A673 (cell line): Measurements from ENCODE around the gene PLA2G2E. TPM values are rescaled to one million over a fixed set of nuclear protein-coding genes. Genes with fewer than 3 reads are reported as not detected.

Experiments used
- BruUV-seq: library from RNA; stranded (reverse); fragments of 400-500 nt; replicated peaks from 2 replicates; lab custom pipeline; 2021; lab: Mats Ljungman, UMichigan
- CTCF ChIA-PET: fragments of 300-600 bp; sonication (Branson Sonifier 250); formaldehyde crosslinking; loops from one replicate; lab custom pipeline; 2022; ENCODE audit warnings: antibody characterized with exemption; lab: Charles Lee
- POLR2A ChIA-PET: fragments of 300-600 bp; sonication (Branson Sonifier 250); formaldehyde crosslinking; loops from one replicate; lab custom pipeline; 2022; ENCODE audit warnings: antibody characterized with exemption; ENCODE audit not compliant: low non-redundant PET; lab: Charles Lee
- DNase-seq: peaks from one replicate; pipeline ENCODE4 v3.0.0-alpha.2; 2015; ENCODE audit warnings: low spot score
- H3K27ac ChIP-seq: fragments of 200-600 bp; sonication (generic); 2 replicates; pipeline ENCODE4 v1.5.1; 2016; ENCODE audit warnings: mixed run types, low read depth, mild to moderate bottlenecking, mixed read lengths, antibody characterized with exemption, low read length; ENCODE audit not compliant: poor library complexity, severe bottlenecking
- H3K27me3 ChIP-seq: fragments of 200-600 bp; sonication (generic); replicated peaks from 2 replicates; pipeline ENCODE4 v1.6.1; 2017; ENCODE audit warnings: mixed run types, low read depth, mild to moderate bottlenecking, mixed read lengths, antibody characterized with exemption, low read length; ENCODE audit not compliant: insufficient read depth, poor library complexity
- H3K36me3 ChIP-seq: fragments of 200-600 bp; sonication (generic); 2 replicates; pipeline ENCODE4 v1.6.1; 2016; ENCODE audit warnings: mixed run types, mild to moderate bottlenecking, mixed read lengths, antibody characterized with exemption, low read length; ENCODE audit not compliant: insufficient read depth, poor library complexity, severe bottlenecking
- H3K4me1 ChIP-seq: fragments of 200-600 bp; sonication (generic); 2 replicates; pipeline ENCODE4 v1.6.1; 2017; ENCODE audit warnings: mixed run types, mild to moderate bottlenecking, mixed read lengths, antibody characterized with exemption, low read length; ENCODE audit not compliant: insufficient read depth, poor library complexity, severe bottlenecking
- H3K4me3 ChIP-seq: fragments of 200-600 bp; sonication (generic); 2 replicates; pipeline ENCODE4 v1.5.1; 2016; ENCODE audit warnings: low read depth, mixed run types, mild to moderate bottlenecking, mixed read lengths, low read length; ENCODE audit not compliant: poor library complexity, severe bottlenecking
- H3K9me3 ChIP-seq: fragments of 200-600 bp; sonication (generic); 2 replicates; pipeline ENCODE4 v1.6.1; 2016; ENCODE audit warnings: mixed run types, low read depth, mild to moderate bottlenecking, mixed read lengths, antibody characterized with exemption, low read length; ENCODE audit not compliant: poor library complexity, severe bottlenecking
- CTCF ChIP-seq: fragments of 300-800, 200-600 bp; sonication (generic); conservative IDR thresholded peaks from 2 replicates; pipeline ENCODE4 v1.5.1; 2017; ENCODE audit warnings: low read depth, mild to moderate bottlenecking, antibody characterized with exemption, low read length, moderate library complexity, mixed read lengths
- EZH2 ChIP-seq: fragments of 200-600 bp; sonication (generic); IDR thresholded peaks from 2 replicates; pipeline ENCODE4 v1.6.1; 2017; ENCODE audit warnings: borderline replicate concordance, low read depth, mild to moderate bottlenecking, mixed read lengths, antibody characterized with exemption, low read length; ENCODE audit not compliant: poor library complexity, severe bottlenecking
- intact Hi-C: fragments of 100-400 bp; cut with micrococcal nuclease; formaldehyde crosslinking; loops from one replicate; pipeline ENCODE4 v1.10.0; 2022; ENCODE audit not compliant: unreplicated experiment
- total RNA-seq: library from RNA; stranded (reverse); gene quantifications from 2 replicates; pipeline ENCODE4 v1.2.3, GENCODE V29; 2021

The PLA2G2E gene
- total RNA-seq, 1 experiment from 2014 or later, result not detected

GRCh38 chr1:19946331-19946751 is 22.9 kb upstream of the PLA2G2E start:
- Histone ChIP-seq H3K4me3 (no peak overlapping the region), H3K4me1 (no peaks in the 10 kb centered on the region), H3K9me3 (no peaks in the 10 kb centered on the region), H3K27ac (no peak overlapping the region), H3K36me3 (no peaks in the 10 kb centered on the region), H3K27me3 (peaks cover 18% of the 10 kb centered on the region)
- no TSS peak for BruUV-seq
- no peak for DNase-seq
- POLR2A ChIA-PET, result no interaction called here
- TF ChIP-seq CTCF (no peak), EZH2 (no peak)
- CTCF ChIA-PET, result no interaction called here
- intact Hi-C loops, result no loop called here

DNA sequence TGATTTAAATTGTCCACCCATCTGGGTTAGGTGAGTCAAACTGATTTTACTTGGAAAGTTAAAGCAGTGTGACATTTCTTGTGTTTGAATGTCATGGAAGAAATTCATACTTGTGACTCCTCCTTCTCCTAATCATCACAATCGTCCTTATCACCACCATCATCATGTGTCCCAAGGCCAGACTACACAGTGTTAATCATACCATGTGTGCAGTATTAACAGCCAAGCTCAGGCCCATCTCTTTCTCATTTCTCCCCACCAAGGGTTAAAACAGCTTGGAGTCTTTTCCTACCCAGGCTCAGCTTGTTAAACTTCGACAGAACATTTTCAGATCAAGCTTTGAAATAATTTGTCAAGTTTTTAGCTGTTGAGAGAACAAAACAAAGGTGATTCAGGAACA is 22.5 kb upstream of the PLA2G2E start:
- POLR2A ChIA-PET, result no interaction called here
- intact Hi-C loops, result no loop called here
- H3K27me3 ChIP-seq, result peaks cover 18% of the 10 kb centered on the region
- no peak for DNase-seq
- CTCF ChIA-PET, result no interaction called here
- no peaks in the 10 kb centered on the region for H3K9me3 ChIP-seq
- no peaks in the 10 kb centered on the region for H3K36me3 ChIP-seq
- H3K4me3 ChIP-seq, result no peak overlapping the region
- no peaks in the 10 kb centered on the region for H3K4me1 ChIP-seq
- TF ChIP-seq EZH2 (no peak), CTCF (no peak)
- BruUV-seq, result no TSS peak
- H3K27ac ChIP-seq, result no peak overlapping the region

DNA sequence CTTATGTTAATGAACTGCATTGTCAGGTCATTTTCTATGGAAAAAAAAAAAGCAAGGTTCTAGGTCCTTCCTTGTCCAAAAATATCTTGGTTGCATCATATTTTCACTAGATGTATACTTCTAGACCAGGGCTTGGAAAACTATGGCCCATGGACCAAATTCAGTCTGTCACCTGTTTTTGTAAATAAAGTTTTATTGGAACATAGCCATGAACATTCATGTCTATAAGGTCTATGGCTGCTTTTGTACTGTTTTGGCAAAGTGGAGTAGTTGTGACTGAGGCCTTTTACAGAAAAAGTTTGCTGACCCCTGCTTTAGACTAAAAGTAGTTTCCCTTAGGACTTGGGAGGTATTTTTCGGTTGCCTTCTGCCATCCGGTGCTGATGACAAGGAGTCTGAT is 19.2 kb upstream of the PLA2G2E start:
- intact Hi-C loops, result no loop called here
- Histone ChIP-seq H3K27me3 (peaks cover 13% of the 10 kb centered on the region), H3K9me3 (no peaks in the 10 kb centered on the region), H3K4me3 (no peak overlapping the region), H3K27ac (no peak overlapping the region), H3K4me1 (no peaks in the 10 kb centered on the region), H3K36me3 (no peaks in the 10 kb centered on the region)
- POLR2A ChIA-PET, result no interaction called here
- CTCF ChIA-PET, result no interaction called here
- no TSS peak for BruUV-seq
- TF ChIP-seq CTCF (no peak), EZH2 (no peak)
- no peak for DNase-seq
